HFFc6 (cell line): Measurements from ENCODE around the gene MYH7B. TPM values are rescaled to one million over a fixed set of nuclear protein-coding genes. Genes with fewer than 3 reads are reported as not detected.

ENCODE experiments used
- DNase-seq: peaks from one replicate; pipeline ENCODE4 v3.0.0-alpha.2; 2018
- H3K27ac Mint-ChIP-seq: 2 replicates; pipeline ENCODE4 v1.8.0; 2020; ENCODE audit warnings: mild to moderate bottlenecking, mixed read lengths
- H3K27me3 Mint-ChIP-seq: 2 replicates; pipeline ENCODE4 v1.8.0; 2021; ENCODE audit warnings: mild to moderate bottlenecking, moderate library complexity, mixed read lengths; ENCODE audit not compliant: insufficient read depth
- H3K36me3 Mint-ChIP-seq: 2 replicates; pipeline ENCODE4 v1.8.0; 2021; ENCODE audit warnings: low read depth, mixed read lengths
- H3K4me1 Mint-ChIP-seq: 2 replicates; pipeline ENCODE4 v1.8.0; 2020; ENCODE audit warnings: low read depth, mixed read lengths
- H3K4me3 Mint-ChIP-seq: 2 replicates; pipeline ENCODE4 v1.8.0; 2020; ENCODE audit warnings: mild to moderate bottlenecking, moderate library complexity, mixed read lengths
- H3K9me3 Mint-ChIP-seq: 2 replicates; pipeline ENCODE4 v1.8.0; 2020; ENCODE audit warnings: mild to moderate bottlenecking, mixed read lengths
- total RNA-seq, 6 experiments: library from RNA; stranded (reverse); fragmentation: NEBNext Ultra II Directional; extraction: Animal tissue kit (Norgen Biotek cat#: 25700); gene quantifications; 2 replicates in 1 of 6; 3 replicates in 5 of 6; pipeline ENCODE4 v1.2.3, GENCODE V29; 2021
- TF ChIP-seq, protein P1 (sequence below): fragments of 200-600 bp; sonication (generic); IDR thresholded peaks from 2 replicates; pipeline ENCODE4 v1.5.0; 2021; ENCODE audit warnings: antibody characterized with exemption, mild to moderate bottlenecking

MYH7B gene
- total RNA-seq, 6 experiments from 2014 or later = 0.07 to 0.19 TPM; not detected in 4

DNA sequence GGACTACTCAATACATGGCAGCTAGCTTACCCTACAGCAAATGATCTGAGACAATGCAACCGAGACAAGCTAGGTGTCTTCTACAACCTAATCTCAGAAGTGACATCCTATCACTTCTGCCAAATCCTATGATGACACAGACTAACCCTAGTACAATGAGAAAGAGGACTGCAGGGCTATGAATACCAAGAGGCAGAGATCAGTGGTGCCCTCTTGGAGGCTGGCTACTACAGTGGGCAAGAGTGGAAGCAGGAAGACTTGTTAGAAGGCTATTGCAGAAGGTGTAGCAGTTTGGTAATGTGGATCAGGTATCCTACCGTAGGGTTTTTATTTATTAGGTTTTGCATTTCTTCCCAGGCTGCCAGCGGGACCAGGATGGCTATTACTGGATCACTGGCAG lies 30.3 kb upstream of the MYH7B start:
- peaks cover 28% of the 10 kb centered on the region for H3K36me3 Mint-ChIP-seq
- TF ChIP-seq, protein P1, sequence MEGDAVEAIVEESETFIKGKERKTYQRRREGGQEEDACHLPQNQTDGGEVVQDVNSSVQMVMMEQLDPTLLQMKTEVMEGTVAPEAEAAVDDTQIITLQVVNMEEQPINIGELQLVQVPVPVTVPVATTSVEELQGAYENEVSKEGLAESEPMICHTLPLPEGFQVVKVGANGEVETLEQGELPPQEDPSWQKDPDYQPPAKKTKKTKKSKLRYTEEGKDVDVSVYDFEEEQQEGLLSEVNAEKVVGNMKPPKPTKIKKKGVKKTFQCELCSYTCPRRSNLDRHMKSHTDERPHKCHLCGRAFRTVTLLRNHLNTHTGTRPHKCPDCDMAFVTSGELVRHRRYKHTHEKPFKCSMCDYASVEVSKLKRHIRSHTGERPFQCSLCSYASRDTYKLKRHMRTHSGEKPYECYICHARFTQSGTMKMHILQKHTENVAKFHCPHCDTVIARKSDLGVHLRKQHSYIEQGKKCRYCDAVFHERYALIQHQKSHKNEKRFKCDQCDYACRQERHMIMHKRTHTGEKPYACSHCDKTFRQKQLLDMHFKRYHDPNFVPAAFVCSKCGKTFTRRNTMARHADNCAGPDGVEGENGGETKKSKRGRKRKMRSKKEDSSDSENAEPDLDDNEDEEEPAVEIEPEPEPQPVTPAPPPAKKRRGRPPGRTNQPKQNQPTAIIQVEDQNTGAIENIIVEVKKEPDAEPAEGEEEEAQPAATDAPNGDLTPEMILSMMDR = no peak
- DNase-seq = no peak
- H3K4me3 Mint-ChIP-seq = no peak overlapping the region
- no peak overlapping the region; the same call in 1 of the 2 replicates for H3K27ac Mint-ChIP-seq
- no peaks in the 10 kb centered on the region for H3K9me3 Mint-ChIP-seq
- no peaks in the 10 kb centered on the region; the same call in none of the 2 replicates for H3K27me3 Mint-ChIP-seq
- H3K4me1 Mint-ChIP-seq = peaks cover 28% of the 10 kb centered on the region

GRCh38 chr20:34925981-34926380 lies 29.7 kb upstream of the MYH7B start:
- TF ChIP-seq, protein P1 = no peak
- Mint-ChIP-seq H3K4me1 (peaks cover 28% of the 10 kb centered on the region), H3K4me3 (no peak overlapping the region), H3K27ac (no peak overlapping the region), H3K36me3 (peaks cover 30% of the 10 kb centered on the region), H3K9me3 (no peaks in the 10 kb centered on the region), H3K27me3 (no peaks in the 10 kb centered on the region; the same call in none of the 2 replicates)
- no peak for DNase-seq

DNA sequence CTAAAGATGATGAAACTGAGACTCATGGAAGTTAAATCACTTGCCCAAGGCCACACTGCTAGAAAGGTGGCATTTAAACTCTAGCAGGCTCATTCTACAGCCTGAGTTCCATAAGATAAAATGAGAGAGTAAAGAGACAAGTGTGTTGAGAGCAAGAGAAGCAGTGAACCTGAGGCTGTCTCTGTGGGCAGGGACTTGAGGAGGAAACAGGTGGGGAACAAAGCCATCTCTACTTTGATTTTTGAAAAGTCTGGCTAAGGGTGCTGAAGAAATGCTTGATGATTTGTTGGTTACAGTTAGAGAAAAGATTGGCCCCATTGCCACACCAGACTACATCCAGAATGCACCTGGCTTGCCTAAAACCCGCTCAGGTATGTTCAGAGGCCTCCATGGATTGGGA lies 29.1 kb upstream of the MYH7B start:
- TF ChIP-seq, protein P1 = no peak
- Mint-ChIP-seq H3K4me1 (peaks cover 28% of the 10 kb centered on the region), H3K27ac (peak overlapping the region; percentile 54; the same call in 1 of the 2 replicates), H3K27me3 (no peaks in the 10 kb centered on the region; the same call in none of the 2 replicates), H3K36me3 (peaks cover 33% of the 10 kb centered on the region), H3K4me3 (no peak overlapping the region), H3K9me3 (no peaks in the 10 kb centered on the region)
- no peak for DNase-seq

DNA sequence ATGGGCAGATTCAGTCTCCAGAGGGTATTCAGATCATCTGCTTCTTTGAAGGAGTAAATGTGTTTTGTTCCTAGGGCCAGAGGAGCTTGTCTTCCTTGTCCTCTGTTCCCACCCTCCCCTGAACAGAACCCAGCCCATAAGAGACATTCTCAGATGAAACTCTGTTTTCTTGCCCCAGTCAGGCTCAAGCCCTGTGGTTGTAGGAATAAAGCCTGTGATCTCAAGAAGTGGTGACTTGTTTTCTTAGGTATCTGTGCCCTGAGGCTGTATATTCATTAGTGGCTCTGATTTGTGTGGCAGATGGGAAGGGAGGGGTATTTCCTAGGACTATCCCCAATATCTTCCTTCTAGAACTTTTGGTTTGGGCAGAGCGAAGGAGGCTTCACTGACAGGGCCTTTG lies 27.9 kb upstream of the MYH7B start:
- TF ChIP-seq, protein P1 = no peak
- H3K36me3 Mint-ChIP-seq = peaks cover 40% of the 10 kb centered on the region
- peaks cover 28% of the 10 kb centered on the region for H3K4me1 Mint-ChIP-seq
- H3K27ac Mint-ChIP-seq = peak overlapping the region; percentile 82
- H3K9me3 Mint-ChIP-seq = no peaks in the 10 kb centered on the region
- no peaks in the 10 kb centered on the region; the same call in 1 of the 2 replicates for H3K27me3 Mint-ChIP-seq
- no peak overlapping the region for H3K4me3 Mint-ChIP-seq
- peak; percentile 84 for DNase-seq

GRCh38 chr20:34928411-34928810 lies 27.3 kb upstream of the MYH7B start:
- Mint-ChIP-seq H3K36me3 (peaks cover 46% of the 10 kb centered on the region), H3K27ac (peak overlapping the region; percentile 82), H3K4me3 (no peak overlapping the region), H3K27me3 (no peaks in the 10 kb centered on the region; the same call in 1 of the 2 replicates), H3K9me3 (no peaks in the 10 kb centered on the region), H3K4me1 (peaks cover 28% of the 10 kb centered on the region)
- no peak for DNase-seq
- TF ChIP-seq, protein P1 = no peak
